Breast epithelium (tissue), 3 donors: ENCODE results near the gene CARD9.

Source experiments
- POLR2A ChIP-seq: fragments of 450-650 bp; IDR thresholded peaks from one replicate; pipeline ENCODE4 v1.6.1; 2016; ENCODE audit warnings: antibody characterized with exemption, mild to moderate bottlenecking, moderate library complexity
- POLR2AphosphoS5 ChIP-seq, 3 donors: sonication (generic); formaldehyde crosslinking; IDR thresholded peaks; one replicate each; pipeline ENCODE4 v1.6.1; 2017; ENCODE audit warnings: antibody characterized with exemption in 3 of 3
- TF ChIP-seq, protein P1 (sequence below), 3 donors: fragments of 450-650 bp; IDR thresholded peaks; one replicate each; pipeline ENCODE4 v1.5.1; 2016 to 2017; ENCODE audit warnings: antibody characterized with exemption in 3 of 3, mild to moderate bottlenecking in 3 of 3, moderate library complexity in 3 of 3

DNA sequence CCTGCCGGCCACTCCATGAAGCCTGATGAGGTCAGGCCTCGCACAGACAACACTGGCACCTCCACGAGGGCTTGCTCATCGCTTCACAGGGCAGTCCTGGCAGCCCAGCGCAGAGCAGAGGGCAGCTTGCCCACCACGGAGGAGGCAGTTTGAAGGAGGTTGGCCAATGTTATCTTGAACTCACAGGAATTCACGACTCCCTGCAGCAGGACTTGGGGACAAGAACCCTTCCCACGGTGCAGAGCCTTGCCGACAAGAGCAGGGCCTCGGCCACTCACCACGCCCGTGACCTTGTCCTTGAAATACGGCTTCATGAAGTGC, 21.5 kb upstream of the CARD9 start:
- TF ChIP-seq POLR2AphosphoS5 (IDR thresholded peaks at IDR 0.05) = no peak
- no peak for TF ChIP-seq POLR2A
- TF ChIP-seq, protein P1, sequence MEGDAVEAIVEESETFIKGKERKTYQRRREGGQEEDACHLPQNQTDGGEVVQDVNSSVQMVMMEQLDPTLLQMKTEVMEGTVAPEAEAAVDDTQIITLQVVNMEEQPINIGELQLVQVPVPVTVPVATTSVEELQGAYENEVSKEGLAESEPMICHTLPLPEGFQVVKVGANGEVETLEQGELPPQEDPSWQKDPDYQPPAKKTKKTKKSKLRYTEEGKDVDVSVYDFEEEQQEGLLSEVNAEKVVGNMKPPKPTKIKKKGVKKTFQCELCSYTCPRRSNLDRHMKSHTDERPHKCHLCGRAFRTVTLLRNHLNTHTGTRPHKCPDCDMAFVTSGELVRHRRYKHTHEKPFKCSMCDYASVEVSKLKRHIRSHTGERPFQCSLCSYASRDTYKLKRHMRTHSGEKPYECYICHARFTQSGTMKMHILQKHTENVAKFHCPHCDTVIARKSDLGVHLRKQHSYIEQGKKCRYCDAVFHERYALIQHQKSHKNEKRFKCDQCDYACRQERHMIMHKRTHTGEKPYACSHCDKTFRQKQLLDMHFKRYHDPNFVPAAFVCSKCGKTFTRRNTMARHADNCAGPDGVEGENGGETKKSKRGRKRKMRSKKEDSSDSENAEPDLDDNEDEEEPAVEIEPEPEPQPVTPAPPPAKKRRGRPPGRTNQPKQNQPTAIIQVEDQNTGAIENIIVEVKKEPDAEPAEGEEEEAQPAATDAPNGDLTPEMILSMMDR (IDR thresholded peaks at IDR 0.05) = no peak
